HG03025 (cell line): Measurements from ENCODE around the gene SEL1L3.
"Not testable (repeated sequence)": the region's sequence is repeated elsewhere in the genome, so short reads cannot be mapped to it uniquely, and the experiment has no call there.

ENCODE experiments used
- ATAC-seq: cut with Tn5 transposase; IDR thresholded peaks from one replicate; pipeline ENCODE4 v1.9.1; 2021; ENCODE audit warnings: mild to moderate bottlenecking, moderate library complexity; ENCODE audit not compliant: unreplicated experiment, low FRiP score

Gene SEL1L3

GRCh38 chr4:25862411-25863346, at the start of gene SEL1L3:
Gene SEL1L3 (minus strand): TSS chr4:25862988. CDS start chr4:25862836, 152 bp downstream.
- ATAC-seq = peak; percentile 29

- no peak for ATAC-seq
Observed at GRCh38 chr4:25911356-25911755, 48.6 kb upstream of the SEL1L3 start.

GRCh38 chr4:25908491-25908901, 45.7 kb upstream of the SEL1L3 start:
- ATAC-seq = no peak

GRCh38 chr4:25906113-25906512, 43.3 kb upstream of the SEL1L3 start:
- not testable (repeated sequence) for ATAC-seq

- no peak for ATAC-seq
Observed at GRCh38 chr4:25905371-25905770, 42.6 kb upstream of the SEL1L3 start.

- no peak for ATAC-seq
Observed at GRCh38 chr4:25904748-25905082, 41.9 kb upstream of the SEL1L3 start.

GRCh38 chr4:25903900-25904747, 41.3 kb upstream of the SEL1L3 start:
- ATAC-seq = no peak

GRCh38 chr4:25901030-25901430, 38.2 kb upstream of the SEL1L3 start:
- ATAC-seq = no peak

GRCh38 chr4:25900310-25900709, 37.5 kb upstream of the SEL1L3 start:
- ATAC-seq = no peak

- no peak for ATAC-seq
Observed at GRCh38 chr4:25896776-25897539, 34.2 kb upstream of the SEL1L3 start.

- no peak for ATAC-seq
Observed at GRCh38 chr4:25892796-25893195, 30.0 kb upstream of the SEL1L3 start.

- ATAC-seq = no peak
Observed at GRCh38 chr4:25890571-25891485, 28.0 kb upstream of the SEL1L3 start.

GRCh38 chr4:25889589-25890503, 27.1 kb upstream of the SEL1L3 start:
- no peak for ATAC-seq

GRCh38 chr4:25888781-25889180, 26.0 kb upstream of the SEL1L3 start:
- no peak for ATAC-seq

GRCh38 chr4:25884031-25884782, 21.4 kb upstream of the SEL1L3 start:
- ATAC-seq = no peak

- no peak for ATAC-seq
Observed at GRCh38 chr4:25883565-25883964, 20.8 kb upstream of the SEL1L3 start.

- no peak for ATAC-seq
Observed at GRCh38 chr4:25882226-25882625, 19.4 kb upstream of the SEL1L3 start.

- no peak for ATAC-seq
Observed at GRCh38 chr4:25881193-25881592, 18.4 kb upstream of the SEL1L3 start.
